WERI-Rb-1 (cell line): ENCODE measurements around the gene TACR1.

ENCODE experiments used
- DNase-seq: peaks from one replicate; pipeline ENCODE4 v3.0.0-alpha.2; 2020
- H3K27ac ChIP-seq: fragments of 250-450 bp; sonication (Bioruptor Pico); 2 replicates; pipeline ENCODE4 v1.5.1; 2020; ENCODE audit warnings: mild to moderate bottlenecking, moderate library complexity
- H3K27me3 ChIP-seq: fragments of 250-450 bp; sonication (Bioruptor Pico); 2 replicates; pipeline ENCODE4 v1.5.1; 2021; ENCODE audit warnings: mild to moderate bottlenecking, low read depth, moderate library complexity; ENCODE audit not compliant: insufficient read depth, severe bottlenecking
- H3K36me3 ChIP-seq: fragments of 250-450 bp; sonication (Bioruptor Pico); 2 replicates; pipeline ENCODE4 v1.5.1; 2020; ENCODE audit warnings: mild to moderate bottlenecking, moderate library complexity
- H3K4me3 ChIP-seq: 2 replicates; pipeline ENCODE4 v1.5.1; 2011; ENCODE audit warnings: low read depth, mild to moderate bottlenecking, control low read depth, low read length
- H3K9me3 ChIP-seq: fragments of 250-450 bp; sonication (Bioruptor Pico); 2 replicates; pipeline ENCODE4 v1.5.1; 2021; ENCODE audit warnings: mild to moderate bottlenecking, moderate library complexity; ENCODE audit not compliant: severe bottlenecking
- TF ChIP-seq, protein P1 (sequence below): IDR thresholded peaks from 2 replicates; pipeline ENCODE4 v1.5.1; 2011; ENCODE audit warnings: low read depth, mild to moderate bottlenecking, control low read depth, inconsistent platforms, low read length

The TACR1 gene

DNA sequence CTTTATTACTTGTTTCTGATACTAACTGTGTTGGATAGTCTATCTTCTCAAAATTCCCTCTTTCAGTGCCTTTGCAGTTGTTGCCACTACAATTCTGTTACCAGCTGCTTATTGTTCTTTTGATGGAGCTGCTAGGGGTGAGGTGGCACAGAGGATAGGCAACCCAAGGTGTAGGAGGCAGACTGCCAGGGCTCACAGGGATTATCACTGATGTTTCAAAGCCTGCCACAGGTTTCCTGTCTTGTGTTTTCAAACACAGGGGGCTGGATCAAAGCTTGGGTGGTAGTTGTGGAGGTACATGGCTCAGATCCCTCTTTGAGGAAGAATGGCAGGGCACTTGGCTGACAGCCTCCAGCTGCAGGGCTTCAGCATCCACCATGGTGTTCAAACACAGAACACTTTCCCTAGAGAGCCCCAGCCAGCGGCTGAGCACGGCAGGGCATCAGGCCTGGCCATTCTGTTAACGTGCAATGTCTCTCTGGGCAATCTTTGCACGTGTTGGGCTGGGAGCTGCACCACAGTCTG lies 153.7 kb downstream of the TACR1 start:
- no peak for DNase-seq
- TF ChIP-seq, protein P1, sequence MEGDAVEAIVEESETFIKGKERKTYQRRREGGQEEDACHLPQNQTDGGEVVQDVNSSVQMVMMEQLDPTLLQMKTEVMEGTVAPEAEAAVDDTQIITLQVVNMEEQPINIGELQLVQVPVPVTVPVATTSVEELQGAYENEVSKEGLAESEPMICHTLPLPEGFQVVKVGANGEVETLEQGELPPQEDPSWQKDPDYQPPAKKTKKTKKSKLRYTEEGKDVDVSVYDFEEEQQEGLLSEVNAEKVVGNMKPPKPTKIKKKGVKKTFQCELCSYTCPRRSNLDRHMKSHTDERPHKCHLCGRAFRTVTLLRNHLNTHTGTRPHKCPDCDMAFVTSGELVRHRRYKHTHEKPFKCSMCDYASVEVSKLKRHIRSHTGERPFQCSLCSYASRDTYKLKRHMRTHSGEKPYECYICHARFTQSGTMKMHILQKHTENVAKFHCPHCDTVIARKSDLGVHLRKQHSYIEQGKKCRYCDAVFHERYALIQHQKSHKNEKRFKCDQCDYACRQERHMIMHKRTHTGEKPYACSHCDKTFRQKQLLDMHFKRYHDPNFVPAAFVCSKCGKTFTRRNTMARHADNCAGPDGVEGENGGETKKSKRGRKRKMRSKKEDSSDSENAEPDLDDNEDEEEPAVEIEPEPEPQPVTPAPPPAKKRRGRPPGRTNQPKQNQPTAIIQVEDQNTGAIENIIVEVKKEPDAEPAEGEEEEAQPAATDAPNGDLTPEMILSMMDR: no peak
- Histone ChIP-seq H3K4me3 (no peak overlapping the region), H3K27me3 (peaks cover 39% of the 10 kb centered on the region), H3K27ac (no peak overlapping the region), H3K36me3 (no peaks in the 10 kb centered on the region), H3K9me3 (no peaks in the 10 kb centered on the region)

DNA sequence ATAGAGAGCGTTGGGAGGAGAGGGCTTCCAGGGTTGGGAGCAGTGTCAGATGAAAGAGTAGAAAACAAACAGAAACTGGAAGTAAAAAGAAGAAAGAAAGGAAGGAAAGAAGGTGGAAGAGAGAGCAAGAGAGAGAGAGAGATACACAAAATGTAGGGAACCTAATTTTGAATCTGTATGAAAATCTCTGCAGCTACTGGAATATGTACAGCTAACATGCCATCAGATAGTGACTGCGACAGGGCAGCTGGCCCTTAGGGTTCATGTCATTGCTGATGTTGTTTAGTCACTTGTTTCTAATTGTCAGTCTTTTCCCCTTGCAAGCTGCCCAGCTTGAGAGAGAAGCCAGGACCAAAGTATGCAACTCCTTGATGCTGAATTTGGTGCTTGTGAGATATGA lies 155.0 kb downstream of the TACR1 start:
- TF ChIP-seq, protein P1: no peak
- peaks cover 41% of the 10 kb centered on the region for H3K27me3 ChIP-seq
- H3K27ac ChIP-seq: no peak overlapping the region
- H3K9me3 ChIP-seq: no peaks in the 10 kb centered on the region
- DNase-seq: no peak
- H3K36me3 ChIP-seq: no peaks in the 10 kb centered on the region
- no peak overlapping the region for H3K4me3 ChIP-seq

DNA sequence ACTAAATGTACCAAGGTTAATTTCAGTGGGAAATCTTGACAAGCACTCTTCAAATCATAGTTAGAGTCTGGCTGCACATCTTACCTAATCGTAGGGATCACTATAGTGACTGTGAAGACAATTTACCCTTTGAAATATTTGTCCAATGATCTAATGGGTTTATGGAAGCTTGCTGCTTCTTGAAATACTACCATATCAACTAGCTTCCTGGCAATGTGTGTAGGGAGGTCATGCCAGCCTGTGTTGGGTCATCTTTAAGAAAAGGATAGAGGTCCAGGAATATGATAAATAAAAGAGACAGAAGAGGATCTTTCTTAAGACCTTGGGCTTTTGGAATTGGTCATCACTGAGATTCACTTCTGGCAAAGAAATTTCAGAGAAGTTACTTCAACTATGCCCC lies 156.5 kb downstream of the TACR1 start:
- H3K27me3 ChIP-seq: peaks cover 47% of the 10 kb centered on the region
- H3K4me3 ChIP-seq: no peak overlapping the region
- no peak for DNase-seq
- no peaks in the 10 kb centered on the region for H3K36me3 ChIP-seq
- H3K9me3 ChIP-seq: peaks cover 3% of the 10 kb centered on the region
- TF ChIP-seq, protein P1: no peak
- no peak overlapping the region for H3K27ac ChIP-seq

DNA sequence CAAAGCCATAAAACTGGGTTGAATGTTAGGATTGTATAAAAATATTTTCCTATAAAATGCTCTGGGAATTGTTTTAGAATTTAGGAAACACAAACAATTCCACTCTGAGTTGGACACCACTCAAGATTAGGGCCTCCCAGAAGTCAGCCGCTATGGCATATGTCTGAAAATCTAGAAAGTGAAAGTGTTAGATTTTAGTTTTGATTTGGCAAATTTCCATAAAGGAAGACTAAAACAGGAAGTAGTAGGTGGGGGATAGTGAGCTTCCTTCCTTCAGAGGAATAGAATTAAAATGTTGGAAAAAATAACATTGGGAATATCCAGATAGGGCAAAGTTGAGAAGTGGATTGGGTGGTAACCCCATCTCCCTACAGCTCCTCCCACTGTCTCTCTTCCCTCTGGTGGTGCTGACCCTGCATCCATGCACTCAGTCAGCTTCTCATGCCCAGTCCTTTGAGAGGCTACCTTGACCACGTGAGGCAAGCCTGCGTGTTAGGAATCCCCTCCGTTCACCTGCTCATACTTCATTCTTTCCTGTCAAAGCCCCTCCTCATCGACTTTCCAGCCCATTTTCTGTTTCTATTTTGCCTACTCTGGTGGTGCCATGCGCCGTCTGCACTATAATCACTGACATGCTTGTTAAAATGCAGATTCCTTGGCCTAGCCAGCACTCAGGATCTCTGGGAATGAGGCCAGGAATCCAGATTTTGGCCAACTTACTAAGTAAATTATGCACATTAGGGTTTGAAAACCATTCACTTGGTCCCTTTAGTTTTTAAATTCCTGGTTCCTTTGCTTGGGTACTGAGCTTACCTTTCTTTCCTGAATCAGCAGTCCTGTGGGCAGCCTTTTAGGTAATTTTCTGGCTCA lies 157.4 kb downstream of the TACR1 start:
- peaks cover 46% of the 10 kb centered on the region for H3K27me3 ChIP-seq
- no peak overlapping the region for H3K27ac ChIP-seq
- H3K36me3 ChIP-seq: no peaks in the 10 kb centered on the region
- H3K4me3 ChIP-seq: no peak overlapping the region
- DNase-seq: no peak
- H3K9me3 ChIP-seq: peaks cover 3% of the 10 kb centered on the region
- TF ChIP-seq, protein P1: no peak

DNA sequence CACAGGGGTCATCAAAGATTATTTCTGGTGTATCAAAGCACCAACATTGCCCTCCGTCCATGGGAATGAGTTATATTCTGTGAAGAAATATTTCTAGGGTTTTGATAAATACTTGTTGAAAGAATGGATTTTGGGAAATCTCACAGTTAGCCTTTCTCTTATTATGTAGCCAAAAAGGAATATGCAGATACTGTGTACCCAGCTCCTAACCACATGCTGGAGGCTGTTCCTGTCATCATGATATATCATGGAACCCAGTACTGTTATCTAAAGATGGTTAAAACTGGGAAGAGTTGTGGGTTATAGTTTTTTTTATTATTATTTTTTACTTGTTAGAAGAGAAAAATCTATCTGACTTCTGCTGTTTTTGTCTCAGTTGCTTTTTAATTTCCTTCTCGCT lies 158.1 kb downstream of the TACR1 start:
- H3K9me3 ChIP-seq: peaks cover 3% of the 10 kb centered on the region
- no peak overlapping the region for H3K4me3 ChIP-seq
- no peaks in the 10 kb centered on the region for H3K36me3 ChIP-seq
- TF ChIP-seq, protein P1: no peak
- DNase-seq: no peak
- peaks cover 41% of the 10 kb centered on the region for H3K27me3 ChIP-seq
- no peak overlapping the region for H3K27ac ChIP-seq
